Memory B cell (primary cell): ENCODE measurements around the gene ZIC2.

Experiments used
- ATAC-seq: fragments of 150-1000 bp; cut with Tn5 transposase; 2 replicates; pipeline ENCODE4 v1.10.0; 2021; ENCODE audit warnings: low read depth, mild to moderate bottlenecking, moderate library complexity
- DNase-seq, 2 donors: peaks; one replicate each; pipeline ENCODE4 v3.0.0; 2022; ENCODE audit warnings: low spot score in 2 of 2
- H3K27ac Mint-ChIP-seq: one replicate; pipeline ENCODE4 v1.8.0; 2022; ENCODE audit warnings: mild to moderate bottlenecking, moderate library complexity, mixed read lengths
- H3K27me3 Mint-ChIP-seq: one replicate; pipeline ENCODE4 v1.8.0; 2022; ENCODE audit warnings: mixed read lengths
- H3K36me3 Mint-ChIP-seq: one replicate; pipeline ENCODE4 v1.8.0; 2022; ENCODE audit warnings: mild to moderate bottlenecking, mixed read lengths
- H3K4me1 Mint-ChIP-seq: one replicate; pipeline ENCODE4 v1.8.0; 2022; ENCODE audit warnings: mixed read lengths
- H3K4me3 Mint-ChIP-seq: one replicate; pipeline ENCODE4 v1.8.0; 2022; ENCODE audit warnings: mild to moderate bottlenecking, moderate library complexity, mixed read lengths
- H3K9me3 Mint-ChIP-seq: one replicate; pipeline ENCODE4 v1.8.0; 2022; ENCODE audit warnings: mixed read lengths

ZIC2 gene

DNA sequence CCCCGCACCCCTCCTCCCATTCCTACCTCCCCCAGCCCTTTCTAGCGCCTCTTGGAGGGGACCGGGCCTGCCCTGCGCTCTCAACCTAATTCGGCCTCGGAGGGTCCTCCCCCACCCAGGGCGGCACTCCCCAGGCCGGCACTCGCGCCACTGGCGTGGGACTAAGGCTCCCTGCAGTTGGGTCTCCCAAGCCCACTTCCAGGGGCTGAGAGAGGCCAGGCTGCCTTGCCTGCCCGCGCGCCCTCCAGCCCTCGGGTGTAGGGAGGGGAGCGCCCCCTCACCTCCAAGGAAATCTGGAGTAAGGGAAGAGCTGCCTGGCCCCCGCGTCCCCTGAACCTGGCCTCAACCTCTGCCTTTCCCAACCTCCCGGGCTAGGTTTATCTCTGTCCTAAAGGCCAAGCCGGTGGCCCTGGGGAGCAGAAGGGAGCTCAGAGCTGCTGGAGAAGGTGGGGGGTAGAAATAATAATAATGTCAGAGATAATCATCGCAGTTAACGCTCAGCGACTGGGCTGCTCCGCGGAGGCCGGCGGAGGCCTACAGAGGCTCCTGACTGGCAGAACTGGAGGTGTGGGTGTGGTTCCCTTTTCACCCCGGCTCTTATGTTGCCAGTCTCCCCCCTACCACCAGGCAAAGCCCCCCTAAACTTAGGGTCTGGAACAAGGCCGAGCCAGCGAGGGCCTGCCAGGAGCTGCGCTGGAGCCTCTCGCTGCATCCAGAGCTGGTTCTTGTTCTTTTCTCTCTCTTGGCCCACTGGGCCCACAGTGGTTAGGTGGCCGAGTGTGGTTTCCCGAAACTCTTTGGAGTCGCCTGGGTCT, 9.6 kb downstream of the ZIC2 start:
- H3K27ac Mint-ChIP-seq: no peak overlapping the region
- DNase-seq: no peak
- no peak overlapping the region for H3K4me3 Mint-ChIP-seq
- peaks cover 3% of the 10 kb centered on the region for H3K36me3 Mint-ChIP-seq
- H3K27me3 Mint-ChIP-seq: peaks cover 38% of the 10 kb centered on the region
- H3K4me1 Mint-ChIP-seq: peaks cover 2% of the 10 kb centered on the region
- peaks cover 1% of the 10 kb centered on the region for H3K9me3 Mint-ChIP-seq
- ATAC-seq: no peak

DNA sequence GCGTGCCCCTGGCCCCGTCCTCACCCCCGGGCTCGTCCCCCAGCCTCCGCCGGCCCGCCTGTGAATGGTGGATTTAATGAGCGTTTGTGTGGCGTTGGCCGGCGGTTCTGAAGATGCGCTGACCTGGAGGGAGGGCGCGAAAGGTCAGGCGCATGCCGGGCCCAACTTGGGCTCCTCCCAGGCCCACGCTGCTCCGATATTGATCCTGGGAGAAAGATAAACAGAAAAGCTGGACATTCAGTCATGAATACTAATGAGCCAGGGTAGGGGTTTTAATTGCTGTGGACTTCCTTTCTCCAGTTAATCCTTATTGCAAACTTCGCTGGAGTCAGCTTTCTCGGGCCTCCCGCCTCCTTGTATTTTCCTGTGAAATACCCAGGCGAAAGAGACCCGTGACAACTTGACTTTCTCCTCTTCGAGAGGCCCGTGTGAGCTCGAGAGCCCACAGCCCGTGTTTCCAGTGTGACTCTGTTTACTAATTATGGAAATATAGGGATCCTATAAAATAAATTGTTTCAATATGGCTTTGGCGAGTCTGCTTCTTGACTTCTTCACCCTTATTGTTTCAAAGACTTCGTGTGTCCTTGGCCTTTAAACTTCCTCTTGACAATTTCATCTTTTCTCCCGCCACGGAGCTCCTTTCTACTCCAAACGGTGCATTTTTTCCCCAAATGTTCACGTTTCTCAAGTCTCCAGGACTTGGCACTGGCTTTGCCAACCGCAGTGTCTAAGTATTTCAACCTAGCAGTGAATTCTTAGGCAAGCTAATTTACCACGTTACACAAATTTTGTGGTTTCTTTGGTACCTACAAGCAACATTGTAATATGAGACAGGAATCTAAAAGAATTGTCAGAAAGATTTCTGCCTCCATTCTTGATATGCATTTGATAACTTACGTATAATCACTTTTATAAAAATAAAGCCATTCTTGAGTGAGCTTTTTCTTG, 10.5 kb downstream of the ZIC2 start:
- Mint-ChIP-seq H3K4me3 (no peak overlapping the region), H3K4me1 (peaks cover 2% of the 10 kb centered on the region), H3K9me3 (peaks cover 1% of the 10 kb centered on the region), H3K36me3 (peaks cover 3% of the 10 kb centered on the region), H3K27me3 (peaks cover 38% of the 10 kb centered on the region), H3K27ac (no peak overlapping the region)
- no peak for ATAC-seq
- DNase-seq: no peak

DNA sequence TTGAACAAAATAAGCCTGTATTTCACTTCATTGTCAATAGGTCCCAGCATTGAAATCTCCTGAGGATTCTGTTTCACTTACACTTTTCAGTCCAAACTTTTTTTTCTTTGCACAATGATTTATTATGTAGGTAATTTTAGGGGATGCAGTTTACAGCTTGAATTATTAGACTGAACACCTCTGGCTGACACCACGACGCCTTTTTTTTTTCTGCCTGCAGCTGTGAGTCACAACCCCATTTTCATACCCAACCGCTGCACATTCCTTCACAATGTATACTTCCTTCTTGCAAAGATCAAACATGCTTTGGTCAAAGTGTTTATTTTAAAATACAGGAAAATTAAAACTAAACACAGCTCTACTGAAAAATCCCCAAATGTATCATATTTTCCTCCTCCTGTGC, 11.4 kb downstream of the ZIC2 start:
- peaks cover 3% of the 10 kb centered on the region for H3K36me3 Mint-ChIP-seq
- DNase-seq (no peak), ATAC-seq (no peak)
- H3K4me3 Mint-ChIP-seq: no peak overlapping the region
- peaks cover 2% of the 10 kb centered on the region for H3K4me1 Mint-ChIP-seq
- no peak overlapping the region for H3K27ac Mint-ChIP-seq
- H3K9me3 Mint-ChIP-seq: peaks cover 1% of the 10 kb centered on the region
- peaks cover 33% of the 10 kb centered on the region for H3K27me3 Mint-ChIP-seq

DNA sequence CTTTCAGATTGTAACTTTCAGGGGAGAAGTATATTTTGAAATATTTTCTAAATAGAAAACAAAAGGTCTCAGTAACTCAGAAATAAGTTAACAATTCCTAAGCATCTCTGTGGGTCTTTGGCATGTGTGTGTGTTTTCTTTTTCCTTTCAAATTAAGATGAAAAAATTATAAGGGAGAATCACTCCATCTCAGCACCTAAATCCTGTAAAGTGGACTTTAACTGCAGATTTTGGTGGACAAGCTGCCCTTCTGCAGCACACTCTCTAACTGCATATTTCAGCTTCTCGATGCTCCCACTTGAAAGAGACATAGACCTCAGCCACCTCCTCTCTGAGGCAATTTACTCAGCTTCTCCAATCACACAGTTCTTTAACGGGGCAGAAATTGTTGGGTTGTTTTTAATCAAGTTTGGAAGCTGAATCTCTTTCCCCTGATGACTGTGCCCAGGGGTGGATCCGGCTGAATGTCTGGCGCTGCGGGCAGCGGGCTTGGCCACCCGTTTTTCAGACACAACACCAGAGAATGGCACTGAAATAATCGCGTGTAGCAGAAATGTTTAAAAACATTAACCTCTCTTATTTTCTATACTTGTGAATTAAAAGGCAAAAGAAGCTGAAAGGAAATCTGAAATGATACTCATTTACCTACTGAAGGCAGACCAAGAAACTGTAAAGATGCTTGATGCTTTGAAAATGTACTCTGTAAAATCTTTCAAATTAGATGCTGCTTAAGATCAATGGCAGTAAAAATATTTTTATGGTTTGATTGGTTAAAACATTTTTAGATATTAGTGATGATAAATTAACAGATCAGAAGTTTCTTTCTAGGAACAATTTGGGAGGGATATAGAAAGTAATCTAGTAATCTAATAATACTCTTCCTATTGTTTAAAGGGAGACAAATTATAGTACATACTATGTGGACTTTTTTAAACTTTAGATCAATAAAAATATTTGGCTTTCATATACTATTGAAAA, 12.4 kb downstream of the ZIC2 start:
- no peak overlapping the region for H3K27ac Mint-ChIP-seq
- H3K9me3 Mint-ChIP-seq: peaks cover 1% of the 10 kb centered on the region
- ATAC-seq: no peak

DNA sequence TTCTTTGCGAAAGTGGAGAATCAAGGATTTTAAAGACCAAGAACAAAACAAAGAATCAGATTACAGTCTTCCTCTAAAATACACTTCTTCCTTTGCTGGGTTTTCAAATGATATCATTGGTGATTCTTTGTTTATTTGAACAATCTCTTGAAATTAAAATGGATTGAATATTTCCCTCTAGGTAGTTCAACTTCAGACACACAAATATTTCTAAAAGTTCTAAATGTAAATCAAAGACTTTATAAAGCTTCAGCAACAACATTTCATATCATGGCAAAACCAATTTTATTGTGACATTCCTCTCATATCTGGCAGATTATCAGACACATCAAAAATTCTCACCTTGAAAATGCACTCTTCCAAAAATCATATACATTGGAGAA, 13.0 kb downstream of the ZIC2 start:
- DNase-seq: no peak
- no peak overlapping the region for H3K4me3 Mint-ChIP-seq
- ATAC-seq: no peak

More for the DNA sequence above, 12.4 kb downstream of the ZIC2 start:
- Mint-ChIP-seq H3K27me3 (peaks cover 39% of the 10 kb centered on the region), H3K36me3 (peaks cover 3% of the 10 kb centered on the region), H3K4me1 (peaks cover 2% of the 10 kb centered on the region), H3K4me3 (no peak overlapping the region)
- no peak for DNase-seq

DNA sequence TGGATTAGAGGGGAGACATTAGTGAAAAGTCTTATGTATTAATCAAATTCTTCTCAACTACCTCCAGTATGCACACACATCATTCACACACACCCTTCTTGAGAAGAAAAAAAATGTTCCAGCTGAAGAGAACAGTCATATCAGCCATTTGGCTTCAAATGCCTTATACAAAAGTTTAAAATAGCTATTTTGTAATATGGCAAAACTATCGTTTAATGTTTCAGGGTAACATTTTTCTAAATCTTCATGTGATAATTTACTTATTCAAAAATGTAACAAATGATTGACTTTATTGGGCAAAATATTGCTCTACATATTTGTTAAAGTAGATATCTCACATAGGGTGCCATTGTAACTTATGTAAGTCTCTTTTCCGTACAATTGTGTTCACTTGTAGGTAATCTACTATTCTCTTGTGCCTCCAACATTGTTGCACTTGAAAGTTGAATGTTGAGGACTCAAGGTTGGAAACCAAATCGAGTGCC, 13.6 kb downstream of the ZIC2 start:
- H3K27me3 Mint-ChIP-seq: peaks cover 38% of the 10 kb centered on the region
- no peak for DNase-seq
- ATAC-seq: no peak
- no peak overlapping the region for H3K27ac Mint-ChIP-seq
- peaks cover 1% of the 10 kb centered on the region for H3K9me3 Mint-ChIP-seq
- H3K4me3 Mint-ChIP-seq: no peak overlapping the region
- peaks cover 3% of the 10 kb centered on the region for H3K36me3 Mint-ChIP-seq
- peaks cover 2% of the 10 kb centered on the region for H3K4me1 Mint-ChIP-seq

More for the DNA sequence above, 13.0 kb downstream of the ZIC2 start:
- peaks cover 40% of the 10 kb centered on the region for H3K27me3 Mint-ChIP-seq
- H3K9me3 Mint-ChIP-seq: peaks cover 1% of the 10 kb centered on the region
- H3K4me1 Mint-ChIP-seq: peaks cover 2% of the 10 kb centered on the region
- no peak overlapping the region for H3K27ac Mint-ChIP-seq
- peaks cover 3% of the 10 kb centered on the region for H3K36me3 Mint-ChIP-seq

DNA sequence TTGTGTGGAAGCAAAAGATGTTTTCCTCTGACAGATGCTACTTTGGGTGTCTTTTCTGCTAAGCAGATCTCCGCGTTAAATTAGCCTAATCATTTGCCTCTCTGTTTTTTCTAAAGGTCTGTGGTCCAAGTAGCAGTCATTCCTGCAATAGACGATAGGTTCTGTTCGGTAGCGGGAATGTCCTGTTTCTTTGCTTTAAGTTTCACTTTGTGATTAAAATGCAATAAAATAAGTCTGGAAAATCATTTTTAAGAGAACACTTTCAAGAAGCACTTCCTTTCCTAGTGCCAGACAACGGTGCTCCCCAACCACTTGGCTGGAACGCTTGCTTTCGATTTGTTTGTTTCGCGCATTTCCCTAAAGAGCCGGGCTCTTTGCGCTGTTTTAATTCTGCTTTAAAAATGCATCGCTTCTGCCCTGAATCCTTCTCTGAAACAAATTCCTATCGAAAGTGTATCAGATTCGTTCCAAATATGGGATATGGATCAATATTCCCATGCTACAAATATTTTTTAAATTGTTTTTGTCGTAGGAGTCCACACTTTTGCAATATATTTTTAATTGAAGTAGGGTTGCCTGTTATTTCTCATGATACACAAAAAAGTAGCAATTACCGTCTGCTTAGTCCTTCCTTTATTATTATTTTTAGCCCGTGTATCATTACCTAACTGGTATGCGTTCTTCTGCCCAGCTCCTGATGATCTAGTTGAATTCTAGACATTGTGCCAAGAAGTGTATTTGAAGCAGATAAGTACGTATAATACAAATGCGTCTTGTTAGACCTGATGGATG, 14.2 kb downstream of the ZIC2 start:
- Mint-ChIP-seq H3K9me3 (peaks cover 1% of the 10 kb centered on the region), H3K27me3 (peaks cover 35% of the 10 kb centered on the region), H3K36me3 (peaks cover 3% of the 10 kb centered on the region), H3K27ac (no peak overlapping the region), H3K4me1 (peaks cover 2% of the 10 kb centered on the region), H3K4me3 (no peak overlapping the region)
- ATAC-seq (no peak), DNase-seq (no peak)

DNA sequence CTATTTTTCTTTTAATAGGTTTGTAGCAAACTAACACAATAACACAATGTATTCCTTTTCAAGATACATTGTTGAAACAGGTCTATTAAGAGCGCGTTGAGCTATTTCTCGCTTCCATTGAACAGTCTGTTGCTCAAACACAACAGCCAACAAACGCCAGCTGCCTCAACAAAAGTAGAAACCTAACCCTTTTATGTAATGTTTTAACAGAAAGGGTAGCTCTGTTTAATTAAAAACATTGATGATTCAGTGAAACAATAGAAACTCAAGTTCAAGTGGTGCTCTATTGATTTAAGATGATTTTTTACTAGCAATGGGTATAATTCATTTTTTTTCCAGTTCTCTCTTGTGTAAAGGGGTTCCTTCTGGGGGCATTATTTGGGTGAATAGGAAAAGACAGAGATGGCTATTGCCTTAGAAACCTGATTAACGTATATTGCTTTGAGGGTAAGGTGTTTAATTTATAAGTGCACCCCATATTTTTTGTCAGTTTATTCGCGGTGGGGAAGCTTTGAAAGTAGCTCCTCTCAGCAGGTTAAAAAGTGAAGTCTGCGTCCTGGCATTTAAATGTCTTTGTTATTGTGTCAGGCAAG, 14.9 kb downstream of the ZIC2 start:
- Mint-ChIP-seq H3K36me3 (peaks cover 3% of the 10 kb centered on the region), H3K27ac (no peak overlapping the region), H3K9me3 (peaks cover 1% of the 10 kb centered on the region), H3K4me3 (no peak overlapping the region), H3K4me1 (peaks cover 2% of the 10 kb centered on the region), H3K27me3 (peaks cover 36% of the 10 kb centered on the region)
- no peak for DNase-seq
- no peak for ATAC-seq

DNA sequence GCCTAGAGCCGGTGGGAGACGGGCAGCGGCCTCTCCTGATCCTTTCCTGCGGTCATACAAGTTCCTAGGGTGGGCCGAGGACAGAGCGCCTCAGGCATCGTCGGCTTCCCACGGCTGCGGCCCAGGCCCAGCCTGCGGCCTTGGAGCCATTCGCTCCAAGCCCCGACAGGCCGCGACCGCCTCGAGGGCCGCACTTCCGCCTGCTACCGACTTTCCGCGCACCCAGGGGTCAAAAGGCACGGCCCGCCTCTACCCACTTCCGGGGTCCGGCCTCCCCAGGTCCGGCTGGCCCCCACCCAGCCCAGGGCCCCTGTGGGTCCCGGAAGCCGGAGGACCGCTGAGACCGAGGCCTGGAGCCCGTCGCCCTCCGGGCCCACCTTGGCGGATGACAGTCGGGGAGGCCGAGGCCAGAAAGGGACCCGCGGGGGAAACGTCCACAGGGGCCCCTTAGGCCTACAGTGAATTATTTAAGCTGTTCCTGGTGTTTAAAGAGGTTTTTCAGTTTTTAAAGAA, 16.2 kb downstream of the ZIC2 start:
- H3K27ac Mint-ChIP-seq: no peak overlapping the region
- H3K4me1 Mint-ChIP-seq: peaks cover 2% of the 10 kb centered on the region
- peaks cover 29% of the 10 kb centered on the region for H3K27me3 Mint-ChIP-seq
- H3K36me3 Mint-ChIP-seq: peaks cover 3% of the 10 kb centered on the region
- peaks cover 1% of the 10 kb centered on the region for H3K9me3 Mint-ChIP-seq
- DNase-seq (no peak), ATAC-seq (no peak)
- no peak overlapping the region for H3K4me3 Mint-ChIP-seq

DNA sequence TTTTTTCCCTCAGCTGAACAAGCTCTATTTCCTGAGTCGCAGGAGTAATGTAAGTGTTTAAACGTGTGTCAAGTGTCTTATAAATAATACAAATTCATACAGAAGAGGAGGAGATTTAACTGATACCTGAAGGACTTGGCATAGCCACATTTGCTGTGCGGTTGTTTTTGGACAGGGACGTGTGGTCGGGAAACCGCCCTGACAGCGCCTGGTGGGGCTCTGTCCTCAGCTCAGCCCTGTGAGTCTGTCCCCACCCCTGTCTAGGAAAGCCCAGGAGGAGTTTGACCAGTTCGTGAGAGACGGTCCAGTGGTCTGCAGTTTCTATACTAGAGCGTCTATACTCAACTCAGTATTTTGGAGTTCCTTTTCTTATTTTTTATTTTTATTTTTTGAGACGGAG, 16.7 kb downstream of the ZIC2 start:
- ATAC-seq (no peak), DNase-seq (no peak)
- Mint-ChIP-seq H3K27ac (no peak overlapping the region), H3K9me3 (peaks cover 1% of the 10 kb centered on the region), H3K4me1 (peaks cover 2% of the 10 kb centered on the region), H3K36me3 (peaks cover 3% of the 10 kb centered on the region), H3K4me3 (no peak overlapping the region), H3K27me3 (peaks cover 27% of the 10 kb centered on the region)

DNA sequence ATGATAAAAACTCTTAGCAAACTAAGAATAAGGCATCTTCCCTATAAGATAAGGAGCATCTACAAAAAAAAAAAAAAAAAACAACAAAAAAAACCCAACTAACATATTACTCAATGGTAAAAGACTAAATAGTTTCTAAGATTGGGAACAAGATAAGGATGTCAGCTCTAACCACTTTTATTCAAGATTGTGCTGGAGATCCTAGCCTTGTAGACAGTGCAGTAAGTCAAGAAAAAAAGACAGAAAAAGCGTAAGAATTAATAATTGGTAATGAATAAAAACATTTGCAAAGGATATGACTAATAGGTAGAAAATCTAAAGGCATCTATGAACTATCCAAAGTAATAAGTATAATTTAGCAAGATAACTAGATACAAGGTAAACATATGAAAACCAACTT, 33.0 kb downstream of the ZIC2 start:
- Mint-ChIP-seq H3K9me3 (no peaks in the 10 kb centered on the region), H3K4me3 (no peak overlapping the region), H3K27ac (no peak overlapping the region), H3K4me1 (no peaks in the 10 kb centered on the region), H3K36me3 (peaks cover 3% of the 10 kb centered on the region), H3K27me3 (peaks cover 4% of the 10 kb centered on the region)
- DNase-seq (no peak), ATAC-seq (no peak)

DNA sequence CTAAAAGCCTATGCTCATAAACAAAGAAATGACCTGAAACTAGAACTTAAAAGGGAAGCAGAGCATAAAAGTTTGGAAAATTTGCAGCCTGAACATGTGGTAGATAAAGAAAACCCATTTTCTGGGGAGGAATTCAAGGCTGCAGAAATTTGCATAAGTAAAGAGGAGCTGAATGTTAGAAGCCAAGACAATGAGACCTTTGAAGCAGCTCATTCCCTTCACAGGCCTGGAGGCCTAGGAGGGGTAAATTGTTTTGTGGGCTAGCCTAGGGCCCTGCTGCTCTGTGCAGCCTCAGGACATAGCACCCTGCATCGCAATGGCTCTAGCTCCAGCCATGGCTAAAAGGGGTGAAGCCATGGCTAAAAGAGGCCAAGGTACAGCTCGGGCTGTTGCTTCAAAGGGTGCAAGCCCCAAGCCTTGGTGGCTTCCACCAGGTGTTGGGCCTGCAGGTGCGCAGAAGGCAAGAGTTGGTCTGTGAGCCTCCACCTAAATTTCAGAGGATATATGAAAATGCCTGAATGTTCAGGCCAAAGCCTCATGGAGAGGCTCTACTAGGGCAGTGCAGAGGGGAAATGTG, 38.3 kb downstream of the ZIC2 start:
- Mint-ChIP-seq H3K9me3 (peaks cover 2% of the 10 kb centered on the region), H3K4me3 (no peak overlapping the region), H3K27me3 (peaks cover 2% of the 10 kb centered on the region), H3K36me3 (peaks cover 3% of the 10 kb centered on the region), H3K4me1 (no peaks in the 10 kb centered on the region), H3K27ac (no peak overlapping the region)
- ATAC-seq: no peak
- no peak for DNase-seq
